Cardiac muscle cell (in vitro differentiated cells and primary cell): ENCODE data around the gene GTF3A. TPM values are rescaled to one million over a fixed set of nuclear protein-coding genes. Genes with fewer than 3 reads are reported as not detected.

Experiments
- DNase-seq, 2 donors: peaks; one replicate each; pipeline versions ENCODE4 v3.0.0 to v3.0.0-alpha.2; 2010 to 2017; ENCODE audit warnings: low read depth in 1 of 2, low spot score in 1 of 2
- H3K27ac ChIP-seq: fragments of 200-600 bp; sonication (generic); 2 replicates; pipeline ENCODE4 v1.5.1; 2016
- H3K27me3 ChIP-seq: fragments of 200-600 bp; sonication (generic); 2 replicates; pipeline ENCODE4 v1.6.0; 2016; ENCODE audit warnings: control low read depth
- H3K36me3 ChIP-seq: fragments of 200-600 bp; sonication (generic); 2 replicates; pipeline ENCODE4 v1.5.1; 2016; ENCODE audit warnings: control low read depth
- H3K4me1 ChIP-seq: fragments of 200-600 bp; sonication (generic); 2 replicates; pipeline ENCODE4 v1.8.1; 2017; ENCODE audit warnings: low read depth, mild to moderate bottlenecking, mixed run types
- H3K4me3 ChIP-seq: fragments of 200-600 bp; sonication (generic); 2 replicates; pipeline ENCODE4 v1.5.1; 2016; ENCODE audit warnings: mild to moderate bottlenecking
- H3K9me3 ChIP-seq: fragments of 200-600 bp; sonication (generic); 2 replicates; pipeline ENCODE4 v1.5.1; 2017; ENCODE audit warnings: low read depth, mild to moderate bottlenecking, control low read depth
- CTCF ChIP-seq: IDR thresholded peaks from 2 replicates; pipeline ENCODE4 v1.5.1; 2012; ENCODE audit warnings: low read depth, mild to moderate bottlenecking, low read length
- polyA plus RNA-seq: library from polyadenylated mRNA; unstranded; fragments of >200 nt; fragmentation: Nextera tagmentation; extraction: Ambion mirVana; gene quantifications from 2 replicates; pipeline ENCODE4 v1.2.1, GENCODE V29; 2016
- total RNA-seq: library from RNA; depleted of rRNA; stranded (reverse); fragments of >200 nt; gene quantifications from 2 replicates; pipeline ENCODE4 v1.2.3, GENCODE V29; 2016

GTF3A gene
- total RNA-seq (56.9 and 101 TPM in 2 replicates), polyA plus RNA-seq (108 and 140 TPM in 2 replicates)

DNA sequence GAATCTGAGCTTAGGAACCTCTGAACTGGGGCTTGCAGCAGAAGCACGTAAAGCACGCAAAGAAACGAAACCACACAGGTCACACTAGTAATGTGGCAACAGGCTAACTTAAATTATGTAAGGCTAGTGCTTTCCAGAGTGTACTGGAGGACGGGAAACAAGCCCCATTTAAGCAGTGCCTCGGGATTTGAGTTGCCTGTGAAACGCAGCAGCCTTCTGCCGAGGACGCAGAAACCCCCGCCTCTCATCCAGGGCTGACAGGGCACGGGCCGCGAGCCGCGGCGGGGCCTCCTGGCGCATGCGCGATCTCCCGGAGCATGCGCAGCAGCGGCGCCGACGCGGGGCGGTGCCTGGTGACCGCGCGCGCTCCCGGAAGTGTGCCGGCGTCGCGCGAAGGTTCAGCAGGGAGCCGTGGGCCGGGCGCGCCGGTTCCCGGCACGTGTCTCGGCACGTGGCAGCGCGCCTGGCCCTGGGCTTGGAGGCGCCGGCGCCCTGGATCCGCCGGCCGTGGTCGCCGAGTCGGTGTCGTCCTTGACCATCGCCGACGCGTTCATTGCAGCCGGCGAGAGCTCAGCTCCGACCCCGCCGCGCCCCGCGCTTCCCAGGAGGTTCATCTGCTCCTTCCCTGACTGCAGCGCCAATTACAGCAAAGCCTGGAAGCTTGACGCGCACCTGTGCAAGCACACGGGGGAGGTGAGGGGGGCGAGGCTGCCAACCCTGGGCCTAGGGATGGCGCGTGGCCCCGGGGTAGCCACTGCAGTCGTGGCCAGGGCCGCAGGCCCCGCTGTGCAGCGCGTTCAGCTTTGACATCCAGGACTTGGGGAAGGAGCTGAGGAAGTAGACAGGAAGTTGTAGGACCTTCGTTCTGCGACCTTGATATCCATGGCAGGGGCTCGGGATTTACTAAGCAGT lies at the start of gene GTF3A:
GTF3A (plus strand) TSS at position 374 of the 912 bp plus-strand sequence.
- Histone ChIP-seq H3K27me3 (no peaks in the 10 kb centered on the region), H3K36me3 (peaks cover 4% of the 10 kb centered on the region), H3K4me1 (peaks cover 17% of the 10 kb centered on the region), H3K4me3 (peak within 1 kb of the TSS; percentile 63), H3K27ac (peak within 1 kb of the TSS; percentile 83), H3K9me3 (no peaks in the 10 kb centered on the region)
- DNase-seq: peak; percentile 90 to 91
- TF ChIP-seq CTCF: no peak

- DNase-seq: peak; percentile 81 to 86
- Histone ChIP-seq H3K36me3 (no peaks in the 10 kb centered on the region), H3K9me3 (no peaks in the 10 kb centered on the region), H3K27me3 (peaks cover 42% of the 10 kb centered on the region), H3K4me1 (no peaks in the 10 kb centered on the region), H3K27ac (no peak overlapping the region), H3K4me3 (no peak overlapping the region)
- peak; percentile 83 for TF ChIP-seq CTCF
Measured at GRCh38 chr13:27374650-27375049, 49.8 kb upstream of the GTF3A start.

DNA sequence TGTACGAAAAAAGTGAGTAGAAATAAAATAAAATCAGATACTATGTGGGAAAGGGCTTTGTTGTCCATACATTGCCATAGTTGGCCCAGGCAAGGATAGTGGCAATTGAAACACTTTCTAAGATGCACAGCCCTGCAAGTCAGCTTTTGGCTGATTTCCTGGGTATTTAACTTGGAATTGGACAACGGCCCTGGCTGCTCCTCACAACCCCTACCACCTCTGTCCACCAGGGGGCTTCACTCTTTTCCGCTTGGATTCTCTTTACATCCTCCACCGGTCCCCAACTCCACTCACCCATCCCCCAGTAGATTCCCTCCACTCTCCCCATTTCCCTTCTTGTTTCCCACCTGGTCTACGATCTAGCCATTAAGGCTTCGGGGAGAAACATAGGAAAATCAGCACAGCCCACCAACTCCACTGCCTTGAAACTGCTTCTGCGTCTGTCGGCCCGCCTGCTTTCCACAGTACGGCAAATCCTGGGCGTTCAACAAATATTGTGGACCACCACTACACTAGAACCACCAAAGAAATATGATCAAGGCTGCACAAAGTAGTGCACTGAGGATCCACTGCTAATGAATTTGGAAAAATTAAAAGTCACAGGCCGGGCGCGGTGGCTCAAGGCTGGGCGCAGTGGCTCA lies 48.6 kb upstream of the GTF3A start:
- peak; percentile 92 for TF ChIP-seq CTCF
- H3K27me3 ChIP-seq: peaks cover 36% of the 10 kb centered on the region

GRCh38 chr13:27379126-27379525 lies 45.3 kb upstream of the GTF3A start:
- Histone ChIP-seq H3K27me3 (peaks cover 8% of the 10 kb centered on the region), H3K4me1 (no peaks in the 10 kb centered on the region), H3K36me3 (no peaks in the 10 kb centered on the region), H3K4me3 (no peak overlapping the region), H3K27ac (no peak overlapping the region), H3K9me3 (no peaks in the 10 kb centered on the region)
- DNase-seq: no peak
- TF ChIP-seq CTCF: no peak

More for the DNA sequence above, 48.6 kb upstream of the GTF3A start:
- no peaks in the 10 kb centered on the region for H3K4me1 ChIP-seq
- no peaks in the 10 kb centered on the region for H3K36me3 ChIP-seq
- no peak overlapping the region for H3K4me3 ChIP-seq
- H3K27ac ChIP-seq: no peak overlapping the region
- DNase-seq: peak; percentile 71 to 82
- H3K9me3 ChIP-seq: no peaks in the 10 kb centered on the region

DNA sequence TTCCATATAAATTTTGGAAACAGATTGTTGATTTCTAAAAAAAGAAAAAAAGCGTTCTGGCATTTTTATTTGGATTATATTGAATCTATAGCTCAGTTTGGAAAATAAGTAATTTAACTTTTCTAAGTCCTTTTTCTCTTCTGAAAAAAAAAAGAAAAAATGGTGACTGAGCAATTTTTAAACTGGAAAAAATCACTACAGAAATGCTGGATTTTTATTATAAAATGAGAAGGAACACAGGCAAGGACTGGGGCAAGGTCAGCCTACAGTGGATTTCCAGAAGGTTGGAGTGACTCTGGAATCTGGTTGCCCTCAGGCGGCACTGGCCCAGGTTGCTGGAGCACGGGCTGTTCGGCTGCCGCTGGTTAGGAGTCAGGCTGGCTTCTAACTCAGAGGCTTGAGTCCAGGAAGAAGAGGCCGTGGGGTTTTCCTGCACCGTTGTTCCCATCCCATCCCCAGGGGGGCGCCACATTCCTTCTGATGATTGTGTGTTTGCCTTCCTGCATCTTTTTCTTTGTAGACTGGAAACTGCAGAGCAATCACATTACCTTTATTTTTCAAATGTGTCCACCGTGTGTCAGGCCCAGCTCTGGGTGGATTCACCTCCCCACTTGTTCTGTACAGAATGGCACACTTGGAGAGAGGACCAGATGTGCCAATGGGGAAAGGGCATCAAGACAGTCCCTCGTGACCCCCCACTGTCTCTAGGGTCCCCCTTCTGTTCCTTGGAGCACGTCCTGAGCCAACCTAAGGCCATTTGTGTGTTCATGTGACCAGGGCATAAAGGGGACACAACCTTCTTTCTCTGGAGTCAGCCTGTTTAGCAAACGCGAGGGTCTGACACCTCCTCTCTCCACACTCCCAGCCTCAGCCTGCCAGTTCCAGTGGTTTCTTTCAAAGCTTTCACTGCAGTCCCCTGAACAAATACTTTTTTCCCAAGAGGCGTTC lies 44.5 kb upstream of the GTF3A start:
- H3K27ac ChIP-seq: no peak overlapping the region
- H3K27me3 ChIP-seq: peaks cover 3% of the 10 kb centered on the region
- H3K4me3 ChIP-seq: no peak overlapping the region
- TF ChIP-seq CTCF: peak; percentile 67
- peak; percentile 62 to 69 for DNase-seq
- H3K36me3 ChIP-seq: no peaks in the 10 kb centered on the region
- H3K4me1 ChIP-seq: no peaks in the 10 kb centered on the region
- H3K9me3 ChIP-seq: no peaks in the 10 kb centered on the region
